Measurements from ENCODE around the gene TNFRSF6B. TPM values are rescaled to one million over a fixed set of nuclear protein-coding genes. Genes with fewer than 3 reads are reported as not detected.

The TNFRSF6B gene
- total RNA-seq, result 0.98 and 21.2 TPM in 2 replicates

GRCh38 chr20:63696628-63697356 lies at the start of gene TNFRSF6B:
Gene TNFRSF6B, plus strand, starts transcription at chr20:63696652. Its CDS starts 116 bp downstream, at chr20:63696768.

DNA sequence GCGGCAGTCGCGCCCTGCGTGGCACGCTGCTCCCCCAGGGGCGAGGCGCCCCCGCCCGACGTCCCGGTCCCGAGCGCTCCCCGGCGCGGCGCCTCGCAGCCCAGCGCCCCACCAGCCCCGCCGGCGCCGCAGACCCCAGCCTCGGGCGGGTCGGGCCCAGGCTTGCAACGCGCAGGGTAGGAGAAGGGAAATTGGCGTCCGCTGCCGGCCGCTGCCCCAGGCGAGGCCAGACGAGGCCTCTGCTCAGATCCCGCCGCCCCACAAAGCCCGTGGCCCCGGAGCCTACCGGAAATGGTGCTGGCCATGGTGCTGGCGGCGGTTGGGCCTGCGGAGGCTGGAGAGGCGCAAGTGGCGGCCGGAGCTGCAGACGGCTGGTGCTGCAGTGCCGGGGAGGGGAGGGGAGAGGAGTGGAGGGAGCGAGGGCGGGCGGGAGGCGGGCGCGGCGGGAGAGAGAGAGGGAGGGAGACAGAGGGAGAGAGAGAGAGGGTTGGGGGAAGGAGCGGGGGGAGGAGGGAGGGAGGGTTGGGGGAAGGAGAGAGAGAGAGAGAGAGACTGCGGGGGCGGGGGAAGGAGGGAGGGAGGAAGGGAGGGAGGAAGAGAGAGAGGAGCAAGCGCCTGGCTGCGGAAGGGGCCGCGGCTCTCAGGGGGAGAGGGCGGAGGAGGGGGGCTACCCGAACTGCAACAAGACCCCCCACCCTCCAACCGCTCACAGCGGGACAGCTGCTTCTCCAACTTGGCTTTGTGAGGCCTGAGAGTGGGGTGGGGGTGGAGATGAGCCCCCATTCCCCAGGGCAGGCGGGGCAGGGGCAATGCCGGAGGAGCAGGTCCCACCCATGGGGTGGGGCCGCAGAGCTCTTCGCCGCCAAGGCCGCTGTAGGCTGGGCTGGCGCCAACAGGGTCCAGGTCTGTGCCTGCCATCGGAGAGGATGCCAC lies 43.1 kb upstream of the TNFRSF6B start, which contains the start of gene STMN3:
STMN3 (minus strand) TSS at position 384 of the 933 bp plus-strand sequence; CDS start at position 305, 79 bp downstream.

GRCh38 chr20:63657937-63658748 lies 38.3 kb upstream of the TNFRSF6B start, which contains the start of gene RTEL1:
Gene RTEL1, plus strand, starts transcription at chr20:63658312. Its CDS starts 1,091 bp downstream, at chr20:63659403.

GRCh38 chr20:63707558-63708300 lies 11.3 kb downstream of the TNFRSF6B start, which contains the start of the genes ARFRP1 and ZGPAT:
Gene ARFRP1, minus strand, starts transcription at chr20:63707976. Its CDS starts 885 bp downstream, at chr20:63707091.
Gene ZGPAT, plus strand, starts transcription at chr20:63708039. Its CDS starts 542 bp downstream, at chr20:63708581.

DNA sequence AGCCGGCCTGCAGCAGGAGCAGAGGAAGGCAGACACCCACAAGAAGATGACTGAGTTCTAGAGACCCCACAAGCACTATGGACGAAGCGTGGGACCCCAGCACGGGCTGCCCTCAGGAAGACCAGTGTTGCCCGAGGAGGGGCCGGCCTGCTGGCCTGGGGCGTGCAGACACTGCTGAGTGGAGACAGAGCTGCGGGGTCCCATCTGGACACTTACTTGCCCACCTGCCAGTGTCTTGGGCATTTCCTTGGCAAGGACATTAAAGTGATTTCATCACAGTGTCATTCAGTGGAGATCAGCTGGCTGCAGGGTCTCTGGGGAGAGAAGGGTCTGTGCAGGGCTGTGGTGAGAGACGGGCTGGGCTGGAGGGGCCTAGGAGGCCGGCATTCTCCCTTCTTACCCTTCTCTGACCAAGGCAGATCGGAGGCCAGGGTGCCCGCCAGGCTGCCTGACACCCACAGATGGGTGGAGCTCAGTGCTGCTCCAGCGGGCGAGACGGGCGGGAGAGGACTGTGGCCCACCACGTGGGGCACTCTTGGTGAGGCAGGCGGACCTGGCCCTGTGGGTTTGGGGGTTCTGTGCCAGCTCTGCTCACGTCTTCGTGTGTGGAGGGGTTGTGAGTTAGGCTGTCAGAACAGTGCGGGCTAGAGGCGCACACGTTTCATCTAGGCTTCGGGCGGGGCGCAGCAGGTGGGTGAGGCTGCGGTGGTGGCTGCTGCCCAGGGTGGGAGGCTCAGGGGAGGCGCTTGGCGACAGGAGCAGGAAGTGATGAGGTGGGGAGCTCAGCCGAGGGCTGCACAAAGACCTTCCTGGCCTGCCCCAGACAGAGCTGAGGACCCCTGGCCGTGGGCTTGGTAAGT lies 39.6 kb downstream of the TNFRSF6B start, which contains the start of gene LIME1:
LIME1 (plus strand) TSS at position 806 of the 860 bp plus-strand sequence. CDS start 886 bp downstream, outside the sequence.

DNA sequence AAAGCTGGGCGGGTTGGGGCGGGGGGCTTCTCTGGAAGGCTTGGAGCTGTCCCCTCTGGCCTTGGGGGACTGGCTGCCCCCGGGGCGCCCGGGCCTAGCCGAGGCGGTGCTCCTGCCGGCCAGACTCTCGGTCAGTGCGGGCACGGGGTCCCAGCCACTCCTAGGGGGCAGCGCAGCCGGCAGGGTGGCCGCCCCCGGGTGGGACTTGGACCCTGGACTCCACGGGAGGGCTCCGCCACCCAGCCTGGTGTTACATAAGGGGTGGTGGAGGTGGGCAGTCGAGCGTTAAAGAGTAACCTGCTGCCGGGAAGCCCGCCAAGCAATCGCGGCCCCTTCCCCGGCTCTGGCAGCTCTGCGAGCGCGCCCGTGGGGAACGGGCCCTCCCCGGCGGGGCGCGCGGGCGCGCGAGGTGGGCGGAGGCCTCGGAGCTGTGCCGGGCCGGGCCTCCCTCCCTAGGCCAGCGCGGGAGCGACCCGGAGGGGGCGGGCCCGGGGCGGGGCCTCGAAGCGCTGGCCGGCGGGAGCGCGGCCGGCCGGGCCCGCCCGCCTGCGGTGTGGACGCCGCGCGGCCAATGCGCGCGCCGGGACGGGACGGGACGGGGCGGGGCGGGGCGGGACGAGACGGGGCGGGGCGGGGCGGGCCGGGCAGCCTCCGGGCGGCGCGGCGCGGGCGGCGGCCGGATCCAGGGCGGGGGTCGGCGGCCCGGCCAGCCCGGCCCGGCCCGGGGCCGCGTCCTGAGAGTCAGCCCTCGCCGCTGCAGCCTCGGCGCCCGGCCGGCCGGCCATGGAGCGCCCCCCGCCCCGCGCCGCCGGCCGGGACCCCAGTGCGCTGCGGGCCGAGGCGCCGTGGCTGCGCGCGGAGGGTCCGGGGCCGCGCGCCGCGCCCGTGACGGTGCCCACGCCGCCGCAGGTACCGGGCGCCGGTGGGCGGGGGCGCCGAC lies 42.9 kb downstream of the TNFRSF6B start, which contains the start of gene SLC2A4RG:
SLC2A4RG (plus strand) TSS at position 647 of the 940 bp plus-strand sequence; CDS start at position 784, 137 bp downstream.

Other genes with a start within 250 kb of the TNFRSF6B start
- gene KCNQ2, start 224.0 kb upstream of the TNFRSF6B start, total RNA-seq, result not detected in 2 replicates
- 2.3 and 3.5 TPM in 2 replicates for gene EEF1A2, start 197.6 kb upstream of the TNFRSF6B start, total RNA-seq
- gene PPDPF, start 175.9 kb upstream of the TNFRSF6B start, total RNA-seq, result 111 and 139 TPM in 2 replicates
- 0.07 and 0.10 TPM in 2 replicates for gene PTK6, start 159.3 kb upstream of the TNFRSF6B start, total RNA-seq
- not detected in 2 replicates for gene SRMS, start 148.9 kb upstream of the TNFRSF6B start, total RNA-seq
- 0.46 and 0.50 TPM in 2 replicates for gene FNDC11, start 142.5 kb upstream of the TNFRSF6B start, total RNA-seq
- gene HELZ2, start 122.4 kb upstream of the TNFRSF6B start, total RNA-seq, result 42.8 and 56.6 TPM in 2 replicates
- gene GMEB2, start 69.6 kb upstream of the TNFRSF6B start, total RNA-seq, result 11.6 and 12.7 TPM in 2 replicates
- 5.2 and 20.7 TPM in 2 replicates for gene STMN3, start 43.2 kb upstream of the TNFRSF6B start, total RNA-seq
- 11.9 and 22.5 TPM in 2 replicates for gene RTEL1, start 38.3 kb upstream of the TNFRSF6B start, total RNA-seq
- 37.9 and 42.8 TPM in 2 replicates for gene ARFRP1, start 11.3 kb downstream of the TNFRSF6B start, total RNA-seq
- gene ZGPAT, start 11.4 kb downstream of the TNFRSF6B start, total RNA-seq, result 12.3 and 17.9 TPM in 2 replicates
- gene LIME1, start 40.0 kb downstream of the TNFRSF6B start, total RNA-seq, result 3.1 and 5.2 TPM in 2 replicates
- gene SLC2A4RG, start 43.1 kb downstream of the TNFRSF6B start, total RNA-seq, result 20.9 and 27.9 TPM in 2 replicates
- gene ZBTB46, start 134.6 kb downstream of the TNFRSF6B start, total RNA-seq, result 2.7 and 4.3 TPM in 2 replicates
- not detected in 2 replicates for gene ABHD16B, start 164.8 kb downstream of the TNFRSF6B start, total RNA-seq
- 130 and 135 TPM in 2 replicates for gene TPD52L2, start 168.6 kb downstream of the TNFRSF6B start, total RNA-seq
- gene DNAJC5, start 198.5 kb downstream of the TNFRSF6B start, total RNA-seq, result 75.9 and 96.0 TPM in 2 replicates

Measured in smooth muscle cell of the pulmonary artery (primary cell).